Panc1 (cell line): ENCODE results near the gene PARP15. TPM values are rescaled to one million over a fixed set of nuclear protein-coding genes. Genes with fewer than 3 reads are reported as not detected.

ENCODE experiments used
- ATAC-seq: fragments of 200-7000 bp; cut with Tn5 transposase; 2 replicates; pipeline ENCODE4 v1.9.1; 2020; ENCODE audit warnings: mild to moderate bottlenecking, moderate library complexity
- BruUV-seq: library from RNA; stranded (reverse); fragments of 400-500 nt; replicated peaks from 2 replicates; lab custom pipeline; 2021; lab: Mats Ljungman, UMichigan
- CTCF ChIA-PET: fragments of 300-600 bp; sonication (Branson Sonifier 250); formaldehyde crosslinking; loops from one replicate; lab custom pipeline; 2022; ENCODE audit warnings: antibody characterized with exemption; lab: Charles Lee
- POLR2A ChIA-PET: fragments of 300-600 bp; sonication (Branson Sonifier 250); formaldehyde crosslinking; loops from one replicate; lab custom pipeline; 2022; ENCODE audit warnings: antibody characterized with exemption; lab: Charles Lee
- DNase-seq: peaks from one replicate; pipeline ENCODE4 v3.0.0-alpha.2; 2010; ENCODE audit warnings: low read depth, low spot score
- H3K27ac ChIP-seq: 2 replicates; pipeline ENCODE4 v1.5.1; 2011; ENCODE audit warnings: mild to moderate bottlenecking, low read length, inconsistent platforms
- H3K27me3 ChIP-seq: fragments of 200-500 bp; sonication (Bioruptor generic); 2 replicates; pipeline ENCODE4 v1.6.0; 2014; ENCODE audit warnings: low read length, inconsistent platforms; ENCODE audit not compliant: control insufficient read depth, insufficient read depth
- H3K36me3 ChIP-seq: fragments of 200-500 bp; sonication (Bioruptor generic); 2 replicates; pipeline ENCODE4 v1.5.1; 2014; ENCODE audit warnings: inconsistent platforms, mild to moderate bottlenecking, low read length, moderate library complexity; ENCODE audit not compliant: control insufficient read depth, insufficient read depth
- H3K4me1 ChIP-seq: 2 replicates; pipeline ENCODE4 v1.5.1; 2011; ENCODE audit warnings: inconsistent platforms, mild to moderate bottlenecking, low read length, moderate library complexity; ENCODE audit not compliant: control insufficient read depth, insufficient read depth
- H3K4me3 ChIP-seq, 2 experiments: 2 replicates each; pipeline ENCODE4 v1.5.1; 2011 to 2012; ENCODE audit warnings: low read depth in 2 of 2, low read length in 2 of 2, mild to moderate bottlenecking in 2 of 2, inconsistent platforms in 1 of 2, moderate library complexity in 1 of 2
- H3K9me3 ChIP-seq: fragments of 200-500 bp; sonication (Bioruptor generic); 2 replicates; pipeline ENCODE4 v1.5.1; 2014; ENCODE audit warnings: low read depth, mild to moderate bottlenecking, inconsistent platforms, low read length, moderate library complexity; ENCODE audit not compliant: control insufficient read depth, insufficient read depth
- POLR2AphosphoS5 ChIP-seq: IDR thresholded peaks from 2 replicates; pipeline ENCODE4 v1.6.1; 2012; ENCODE audit warnings: mild to moderate bottlenecking, low read depth, low read length, moderate library complexity
- SIN3A ChIP-seq: IDR thresholded peaks from 2 replicates; pipeline ENCODE4 v1.6.1; 2012; ENCODE audit warnings: low read depth, mild to moderate bottlenecking, low read length, moderate library complexity, borderline replicate concordance; ENCODE audit not compliant: insufficient read depth
- TCF7L2 ChIP-seq: IDR thresholded peaks from 2 replicates; pipeline ENCODE4 v1.6.1; 2011; ENCODE audit warnings: mild to moderate bottlenecking, low read depth, low read length, inconsistent platforms
- in situ Hi-C: cut with HindIII; loops from 2 replicates; pipeline ENCODE4 v1.10.0; 2016; ENCODE audit warnings: low sequenced_read_pairs, low pct_unique_long_range_greater_than_20kb
- intact Hi-C: fragments of 100-400 bp; cut with micrococcal nuclease; formaldehyde crosslinking; loops from one replicate; pipeline ENCODE4 v1.10.0; 2022; ENCODE audit not compliant: unreplicated experiment
- total RNA-seq: library from RNA; stranded (reverse); gene quantifications from one replicate; pipeline ENCODE4 v1.2.1, GENCODE V29; 2021; ENCODE audit not compliant: unreplicated experiment
- TF ChIP-seq, protein P1 (sequence below), 2 experiments: IDR thresholded peaks; 2 replicates each; pipeline ENCODE4 v1.6.1; 2011 to 2012; ENCODE audit warnings: low read depth in 2 of 2, control low read depth in 1 of 2, low read length in 1 of 2, mild to moderate bottlenecking in 1 of 2, moderate library complexity in 1 of 2; ENCODE audit not compliant: insufficient read depth in 1 of 2
- TF ChIP-seq, protein P2 (sequence below): fragments of 450-650 bp; IDR thresholded peaks from 2 replicates; pipeline ENCODE4 v1.5.1; 2017; ENCODE audit warnings: mild to moderate bottlenecking

PARP15 gene
- total RNA-seq, 1 experiment from 2014 or later, result 0.21 TPM

DNA sequence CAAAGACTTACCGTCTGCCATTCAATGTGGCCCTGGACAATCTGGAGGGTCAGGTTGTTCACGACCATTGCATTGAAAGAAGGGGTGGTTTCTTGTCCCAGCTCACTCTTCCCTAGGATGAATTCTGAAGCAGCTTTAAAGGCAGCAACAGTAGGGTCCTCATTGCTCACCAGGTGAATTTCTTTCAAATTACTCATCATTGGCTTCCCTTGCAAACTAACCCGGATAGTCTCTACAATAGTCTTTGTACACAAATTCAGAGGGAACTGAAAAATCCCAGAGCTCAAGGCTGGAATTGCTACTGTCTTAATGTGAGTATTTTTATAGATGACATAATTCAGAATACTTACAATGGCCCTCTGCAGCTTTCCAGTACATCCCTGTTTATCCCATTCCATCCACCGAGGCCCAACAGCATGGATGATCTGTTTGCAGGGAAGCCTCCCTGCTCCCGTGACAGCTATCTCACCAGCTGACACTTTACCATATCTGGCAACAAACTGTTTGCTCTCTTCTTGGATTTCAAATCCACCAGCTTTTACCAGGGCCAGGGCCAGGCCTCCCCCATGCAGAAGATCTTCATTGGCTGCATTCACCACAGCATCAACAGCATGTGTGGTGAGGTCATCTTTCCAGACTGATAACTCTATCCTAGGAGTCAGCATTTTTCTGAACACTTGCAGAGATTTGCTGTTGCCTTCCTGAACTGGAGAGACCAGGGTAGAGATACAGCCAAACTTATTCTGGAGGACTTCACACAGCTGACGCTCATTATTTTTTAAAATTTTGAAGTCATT is 22.0 kb upstream of the PARP15 start:
- POLR2A ChIA-PET, result interaction anchor here (0.6 kb wide), 1 partner anchor 234 kb away, joined by 3 read pairs; no protein-coding TSS in a partner anchor
- Histone ChIP-seq H3K27me3 (no peaks in the 10 kb centered on the region), H3K9me3 (no peaks in the 10 kb centered on the region), H3K4me1 (no peaks in the 10 kb centered on the region), H3K4me3 (no peak overlapping the region), H3K27ac (no peak overlapping the region), H3K36me3 (no peaks in the 10 kb centered on the region)
- intact Hi-C loops, result no loop called here
- in situ Hi-C loops, result no loop called here
- DNase-seq, result no peak
- no TSS peak for BruUV-seq
- no peak for ATAC-seq
- TF ChIP-seq, protein P1, sequence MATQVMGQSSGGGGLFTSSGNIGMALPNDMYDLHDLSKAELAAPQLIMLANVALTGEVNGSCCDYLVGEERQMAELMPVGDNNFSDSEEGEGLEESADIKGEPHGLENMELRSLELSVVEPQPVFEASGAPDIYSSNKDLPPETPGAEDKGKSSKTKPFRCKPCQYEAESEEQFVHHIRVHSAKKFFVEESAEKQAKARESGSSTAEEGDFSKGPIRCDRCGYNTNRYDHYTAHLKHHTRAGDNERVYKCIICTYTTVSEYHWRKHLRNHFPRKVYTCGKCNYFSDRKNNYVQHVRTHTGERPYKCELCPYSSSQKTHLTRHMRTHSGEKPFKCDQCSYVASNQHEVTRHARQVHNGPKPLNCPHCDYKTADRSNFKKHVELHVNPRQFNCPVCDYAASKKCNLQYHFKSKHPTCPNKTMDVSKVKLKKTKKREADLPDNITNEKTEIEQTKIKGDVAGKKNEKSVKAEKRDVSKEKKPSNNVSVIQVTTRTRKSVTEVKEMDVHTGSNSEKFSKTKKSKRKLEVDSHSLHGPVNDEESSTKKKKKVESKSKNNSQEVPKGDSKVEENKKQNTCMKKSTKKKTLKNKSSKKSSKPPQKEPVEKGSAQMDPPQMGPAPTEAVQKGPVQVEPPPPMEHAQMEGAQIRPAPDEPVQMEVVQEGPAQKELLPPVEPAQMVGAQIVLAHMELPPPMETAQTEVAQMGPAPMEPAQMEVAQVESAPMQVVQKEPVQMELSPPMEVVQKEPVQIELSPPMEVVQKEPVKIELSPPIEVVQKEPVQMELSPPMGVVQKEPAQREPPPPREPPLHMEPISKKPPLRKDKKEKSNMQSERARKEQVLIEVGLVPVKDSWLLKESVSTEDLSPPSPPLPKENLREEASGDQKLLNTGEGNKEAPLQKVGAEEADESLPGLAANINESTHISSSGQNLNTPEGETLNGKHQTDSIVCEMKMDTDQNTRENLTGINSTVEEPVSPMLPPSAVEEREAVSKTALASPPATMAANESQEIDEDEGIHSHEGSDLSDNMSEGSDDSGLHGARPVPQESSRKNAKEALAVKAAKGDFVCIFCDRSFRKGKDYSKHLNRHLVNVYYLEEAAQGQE (IDR thresholded peaks at IDR 0.05; ENCODE audit: insufficient read depth in 1 of 2, low read depth in 2 of 2, low read length in 1 of 2), result no peak
- TF ChIP-seq, protein P2, sequence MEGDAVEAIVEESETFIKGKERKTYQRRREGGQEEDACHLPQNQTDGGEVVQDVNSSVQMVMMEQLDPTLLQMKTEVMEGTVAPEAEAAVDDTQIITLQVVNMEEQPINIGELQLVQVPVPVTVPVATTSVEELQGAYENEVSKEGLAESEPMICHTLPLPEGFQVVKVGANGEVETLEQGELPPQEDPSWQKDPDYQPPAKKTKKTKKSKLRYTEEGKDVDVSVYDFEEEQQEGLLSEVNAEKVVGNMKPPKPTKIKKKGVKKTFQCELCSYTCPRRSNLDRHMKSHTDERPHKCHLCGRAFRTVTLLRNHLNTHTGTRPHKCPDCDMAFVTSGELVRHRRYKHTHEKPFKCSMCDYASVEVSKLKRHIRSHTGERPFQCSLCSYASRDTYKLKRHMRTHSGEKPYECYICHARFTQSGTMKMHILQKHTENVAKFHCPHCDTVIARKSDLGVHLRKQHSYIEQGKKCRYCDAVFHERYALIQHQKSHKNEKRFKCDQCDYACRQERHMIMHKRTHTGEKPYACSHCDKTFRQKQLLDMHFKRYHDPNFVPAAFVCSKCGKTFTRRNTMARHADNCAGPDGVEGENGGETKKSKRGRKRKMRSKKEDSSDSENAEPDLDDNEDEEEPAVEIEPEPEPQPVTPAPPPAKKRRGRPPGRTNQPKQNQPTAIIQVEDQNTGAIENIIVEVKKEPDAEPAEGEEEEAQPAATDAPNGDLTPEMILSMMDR, result no peak
- TF ChIP-seq POLR2AphosphoS5, result no peak
- no peak for TF ChIP-seq TCF7L2
- no peak for TF ChIP-seq SIN3A
- CTCF ChIA-PET, result no interaction called here

DNA sequence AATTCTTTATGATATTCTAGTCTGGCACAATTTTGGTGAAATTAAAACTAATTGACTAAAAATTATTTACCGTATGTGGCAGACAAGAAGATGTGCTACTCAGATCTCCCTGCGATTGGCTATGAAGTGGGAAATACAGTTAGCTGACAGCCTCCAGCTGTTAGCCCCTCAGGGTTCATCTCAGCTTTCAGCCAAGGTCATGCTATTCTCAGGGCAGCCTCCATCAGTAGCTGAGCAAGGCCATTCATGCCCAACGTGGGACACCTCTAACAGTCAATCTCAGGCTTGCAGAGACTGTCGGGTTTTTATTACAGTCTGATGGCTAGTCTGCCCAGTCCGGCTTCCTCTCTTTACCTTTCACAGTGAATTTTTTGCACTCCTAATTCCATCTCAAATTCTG is 20.1 kb upstream of the PARP15 start:
- no peaks in the 10 kb centered on the region for H3K36me3 ChIP-seq
- H3K27ac ChIP-seq, result no peak overlapping the region
- no peak for DNase-seq
- no peak for ATAC-seq
- no peaks in the 10 kb centered on the region for H3K4me1 ChIP-seq
- ChIA-PET CTCF (interaction anchor here (0.7 kb wide), 1 partner anchor 10 kb away, joined by 3 read pairs; no protein-coding TSS in a partner anchor), POLR2A (no interaction called here)
- H3K9me3 ChIP-seq, result no peaks in the 10 kb centered on the region
- no peaks in the 10 kb centered on the region for H3K27me3 ChIP-seq
- BruUV-seq, result no TSS peak
- in situ Hi-C loops, result no loop called here
- TF ChIP-seq TCF7L2 (no peak), POLR2AphosphoS5 (no peak), SIN3A (no peak)
- TF ChIP-seq, protein P2, result no peak
- TF ChIP-seq, protein P1 (IDR thresholded peaks at IDR 0.05; ENCODE audit: insufficient read depth in 1 of 2, low read depth in 2 of 2, low read length in 1 of 2), result no peak
- H3K4me3 ChIP-seq, result no peak overlapping the region
- intact Hi-C loops, result no loop called here
